Trophoblast cell (in vitro differentiated cells and primary cell): ENCODE measurements around the gene NUB1.

Source experiments
- DNase-seq, 2 donors: peaks; one replicate each; pipeline ENCODE4 v3.0.0-alpha.2; 2016
- H2AFZ ChIP-seq: 2 replicates; pipeline ENCODE4 v1.6.1; 2013; ENCODE audit warnings: low read length, moderate library complexity, mild to moderate bottlenecking; ENCODE audit not compliant: insufficient read depth, poor library complexity
- H2AK5ac ChIP-seq: 2 replicates; pipeline ENCODE4 v1.6.1; 2013; ENCODE audit warnings: mild to moderate bottlenecking, low read length
- H2BK120ac ChIP-seq: 2 replicates; pipeline ENCODE4 v1.6.1; 2013; ENCODE audit warnings: low read length, mild to moderate bottlenecking, moderate library complexity; ENCODE audit not compliant: insufficient read depth, poor library complexity
- H2BK12ac ChIP-seq: 2 replicates; pipeline ENCODE4 v1.6.1; 2013; ENCODE audit warnings: mild to moderate bottlenecking, low read length, moderate library complexity
- H2BK5ac ChIP-seq: 2 replicates; pipeline ENCODE4 v1.6.1; 2013; ENCODE audit warnings: low read length, low read depth, moderate library complexity, mild to moderate bottlenecking; ENCODE audit not compliant: poor library complexity
- H3K14ac ChIP-seq: 2 replicates; pipeline ENCODE4 v1.6.1; 2013; ENCODE audit warnings: mild to moderate bottlenecking, low read length
- H3K18ac ChIP-seq: 2 replicates; pipeline ENCODE4 v1.6.1; 2013; ENCODE audit warnings: mild to moderate bottlenecking, low read length
- H3K23ac ChIP-seq: 2 replicates; pipeline ENCODE4 v1.6.1; 2013; ENCODE audit warnings: low read length
- H3K27ac ChIP-seq: 2 replicates; pipeline ENCODE4 v1.5.1; 2013; ENCODE audit warnings: low read depth, mild to moderate bottlenecking, inconsistent platforms, low read length, moderate library complexity
- H3K27me3 ChIP-seq: 2 replicates; pipeline ENCODE4 v1.6.1; 2013; ENCODE audit warnings: inconsistent platforms, mild to moderate bottlenecking, low read length, moderate library complexity; ENCODE audit not compliant: insufficient read depth
- H3K36me3 ChIP-seq, 2 experiments: 1 replicate in 1 of 2; 2 replicates in 1 of 2; pipeline ENCODE4 v1.6.1; 2013; ENCODE audit warnings: low read length in 2 of 2, mild to moderate bottlenecking in 2 of 2, moderate library complexity in 1 of 2; ENCODE audit not compliant: insufficient read depth in 2 of 2, control insufficient read depth in 1 of 2
- H3K4ac ChIP-seq: 2 replicates; pipeline ENCODE4 v1.6.1; 2013; ENCODE audit warnings: low read depth, mild to moderate bottlenecking, low read length, moderate library complexity
- H3K4me1 ChIP-seq, 2 experiments: 1 replicate in 1 of 2; 2 replicates in 1 of 2; pipeline ENCODE4 v1.6.1; 2013; ENCODE audit warnings: low read length in 2 of 2, mild to moderate bottlenecking in 2 of 2, moderate library complexity in 1 of 2; ENCODE audit not compliant: insufficient read depth in 2 of 2, control insufficient read depth in 1 of 2
- H3K4me2 ChIP-seq: 2 replicates; pipeline ENCODE4 v1.6.1; 2013; ENCODE audit warnings: inconsistent platforms, mild to moderate bottlenecking, low read length, moderate library complexity
- H3K4me3 ChIP-seq: 2 replicates; pipeline ENCODE4 v1.5.1; 2013; ENCODE audit warnings: mild to moderate bottlenecking, low read depth, low read length, inconsistent platforms
- H3K79me1 ChIP-seq: one replicate; pipeline ENCODE4 v1.6.1; 2013; ENCODE audit warnings: low read length
- H3K79me2 ChIP-seq: 2 replicates; pipeline ENCODE4 v1.6.1; 2013; ENCODE audit warnings: low read length, mild to moderate bottlenecking; ENCODE audit not compliant: control insufficient read depth, insufficient read depth, poor library complexity
- H3K9ac ChIP-seq: 2 replicates; pipeline ENCODE4 v1.6.1; 2013; ENCODE audit warnings: mild to moderate bottlenecking, low read length
- H3K9me3 ChIP-seq: 2 replicates; pipeline ENCODE4 v1.6.1; 2013; ENCODE audit warnings: low read depth, mild to moderate bottlenecking, control low read depth, inconsistent platforms, low read length; ENCODE audit not compliant: insufficient read depth
- H4K12ac ChIP-seq: 2 replicates; pipeline ENCODE4 v1.6.1; 2013; ENCODE audit warnings: low read depth, mild to moderate bottlenecking, low read length, moderate library complexity
- H4K8ac ChIP-seq: 2 replicates; pipeline ENCODE4 v1.6.1; 2013; ENCODE audit warnings: low read depth, mild to moderate bottlenecking, low read length, moderate library complexity
- H4K91ac ChIP-seq: one replicate; pipeline ENCODE4 v1.6.1; 2013; ENCODE audit warnings: low read depth, mild to moderate bottlenecking, low read length, moderate library complexity
- WGBS: extraction: QIAGEN DNeasy Blood & Tissue Kit; methylation state at CpG from one replicate; pipeline ENCODE4 v1.1.7; 2013; ENCODE audit warnings: missing lambda C conversion rate; ENCODE audit not compliant: insufficient read length, insufficient coverage; ENCODE audit errors: extremely low coverage; 5-methylcytosine and 5-hydroxymethylcytosine counted together

NUB1 gene

GRCh38 chr7:151336027-151336708 is 5.4 kb upstream of the NUB1 start:
- Histone ChIP-seq H3K4ac (no peak overlapping the region), H3K79me1 (no peaks in the 10 kb centered on the region), H3K4me2 (no peak overlapping the region), H3K36me3 (no peaks in the 10 kb centered on the region), H3K79me2 (no peaks in the 10 kb centered on the region), H3K14ac (no peak overlapping the region), H2BK12ac (no peak overlapping the region), H3K23ac (no peak overlapping the region), H3K27ac (no peak overlapping the region), H3K27me3 (no peaks in the 10 kb centered on the region), H3K9me3 (peaks cover 2% of the 10 kb centered on the region), H3K4me3 (no peak overlapping the region), H2AK5ac (no peak overlapping the region), H2BK5ac (no peak overlapping the region), H2AFZ (no peak overlapping the region), H4K91ac (no peak overlapping the region), H2BK120ac (no peak overlapping the region), H3K9ac (no peak overlapping the region), H3K4me1 (no peaks in the 10 kb centered on the region), H4K8ac (no peak overlapping the region), H4K12ac (no peak overlapping the region), H3K18ac (no peak overlapping the region)
- no CpG with 5 or more reads among the region's 12 CpGs for WGBS
- no peak for DNase-seq

DNA sequence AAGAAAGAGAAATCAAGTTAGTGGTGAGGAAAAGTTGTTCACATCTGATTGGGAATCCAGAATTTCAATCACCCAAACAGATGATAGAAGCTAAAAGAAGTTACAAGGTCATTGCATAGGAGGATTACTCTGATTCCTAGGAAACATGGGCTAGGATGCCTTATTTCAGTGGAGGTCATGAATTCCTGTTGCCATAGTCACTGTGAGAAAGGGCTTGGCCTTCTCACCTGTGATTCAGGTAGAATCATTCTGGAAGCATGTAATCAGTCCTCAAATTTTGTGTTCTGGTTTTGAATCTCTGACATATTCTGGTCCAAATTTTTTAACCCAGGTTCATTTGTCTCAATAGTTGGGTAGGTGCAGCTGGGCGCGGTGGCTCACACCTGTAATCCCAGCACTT is 4.3 kb upstream of the NUB1 start:
- no CpG with 5 or more reads among the region's 2 CpGs for WGBS
- Histone ChIP-seq H3K9ac (no peak overlapping the region), H4K12ac (no peak overlapping the region), H2AFZ (no peak overlapping the region), H3K14ac (no peak overlapping the region), H3K27ac (no peak overlapping the region), H3K4me1 (no peaks in the 10 kb centered on the region), H3K23ac (no peak overlapping the region), H4K8ac (no peak overlapping the region), H3K36me3 (no peaks in the 10 kb centered on the region), H3K18ac (no peak overlapping the region), H3K4me3 (no peak overlapping the region), H3K4ac (no peak overlapping the region), H4K91ac (no peak overlapping the region), H2BK12ac (no peak overlapping the region), H2BK5ac (no peak overlapping the region), H3K79me1 (peaks cover 3% of the 10 kb centered on the region), H3K4me2 (no peak overlapping the region), H3K79me2 (peaks cover 2% of the 10 kb centered on the region), H2BK120ac (no peak overlapping the region), H2AK5ac (no peak overlapping the region), H3K27me3 (no peaks in the 10 kb centered on the region), H3K9me3 (peaks cover 3% of the 10 kb centered on the region)
- DNase-seq, result peak; percentile 63 to 88

DNA sequence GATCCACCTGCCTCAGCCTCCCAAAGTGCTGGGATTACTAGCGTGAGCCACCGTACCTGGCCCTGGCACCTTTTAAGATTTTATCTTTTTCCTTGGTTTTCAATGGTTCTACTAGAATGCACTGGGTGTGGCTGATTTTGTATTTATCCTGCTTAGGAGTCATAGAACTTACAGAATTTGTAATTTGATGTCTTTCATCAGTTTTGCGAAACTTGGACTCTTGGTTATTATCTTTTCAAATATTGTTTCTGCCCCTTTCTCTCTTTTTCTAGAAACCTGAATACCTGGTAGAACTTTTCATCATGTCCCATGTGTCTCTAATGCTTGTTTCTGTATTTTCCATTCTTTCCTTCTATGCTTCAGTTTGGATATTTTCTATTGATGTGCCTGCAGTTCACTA is 2.8 kb upstream of the NUB1 start:
- Histone ChIP-seq H4K12ac (no peak overlapping the region), H3K14ac (no peak overlapping the region), H2AK5ac (no peak overlapping the region), H3K79me1 (peaks cover 3% of the 10 kb centered on the region), H3K27ac (no peak overlapping the region), H2BK5ac (no peak overlapping the region), H3K9me3 (peaks cover 3% of the 10 kb centered on the region), H3K18ac (no peak overlapping the region), H3K36me3 (no peaks in the 10 kb centered on the region), H3K9ac (no peak overlapping the region), H3K4me2 (no peak overlapping the region), H2BK12ac (no peak overlapping the region), H2AFZ (no peak overlapping the region), H4K8ac (no peak overlapping the region), H4K91ac (no peak overlapping the region), H3K4me1 (no peaks in the 10 kb centered on the region), H3K79me2 (peaks cover 2% of the 10 kb centered on the region), H3K4me3 (no peak overlapping the region), H3K23ac (no peak overlapping the region), H3K4ac (no peak overlapping the region), H3K27me3 (no peaks in the 10 kb centered on the region), H2BK120ac (no peak overlapping the region)
- WGBS, result no CpG with 5 or more reads among the region's 3 CpGs
- DNase-seq, result no peak

GRCh38 chr7:151339651-151340382 is 1.8 kb upstream of the NUB1 start:
- Histone ChIP-seq H3K4me1 (no peaks in the 10 kb centered on the region), H2AFZ (no peak overlapping the region), H3K4me2 (no peak overlapping the region), H3K36me3 (no peaks in the 10 kb centered on the region), H3K79me2 (peaks cover 2% of the 10 kb centered on the region), H3K9ac (no peak overlapping the region), H2AK5ac (no peak overlapping the region), H3K79me1 (peaks cover 3% of the 10 kb centered on the region), H2BK12ac (no peak overlapping the region), H3K27ac (no peak overlapping the region), H2BK5ac (no peak overlapping the region), H4K91ac (no peak overlapping the region), H3K4me3 (no peak overlapping the region), H4K8ac (no peak overlapping the region), H3K4ac (no peak overlapping the region), H2BK120ac (no peak overlapping the region), H3K23ac (no peak overlapping the region), H3K14ac (no peak overlapping the region), H3K9me3 (peaks cover 3% of the 10 kb centered on the region), H3K27me3 (no peaks in the 10 kb centered on the region), H4K12ac (no peak overlapping the region), H3K18ac (no peak overlapping the region)
- peak in 1 of 2 donors; percentile 27 for DNase-seq
- WGBS, result no CpG with 5 or more reads among the region's 7 CpGs
